GM18861 (cell line): ENCODE measurements around the gene ARID3B.
"Not testable (repeated sequence)": the region's sequence is repeated elsewhere in the genome, so short reads cannot be mapped to it uniquely, and the experiment has no call there.

ENCODE experiments used
- ATAC-seq: cut with Tn5 transposase; IDR thresholded peaks from one replicate; pipeline ENCODE4 v1.9.1; 2021; ENCODE audit not compliant: unreplicated experiment

The ARID3B gene

GRCh38 chr15:74535388-74536084, 5.5 kb upstream of the ARID3B start:
- ATAC-seq, result no peak

- ATAC-seq, result no peak
Measured at GRCh38 chr15:74537736-74538135, 3.3 kb upstream of the ARID3B start.

GRCh38 chr15:74539521-74539920, 1.5 kb upstream of the ARID3B start:
- ATAC-seq, result not testable (repeated sequence)

GRCh38 chr15:74540161-74540760, 759 bp upstream of the ARID3B start:
- peak; percentile 4 for ATAC-seq

- peak; percentile 39 for ATAC-seq
Measured at GRCh38 chr15:74541494-74542165, 610 bp downstream of the ARID3B start.

GRCh38 chr15:74542166-74543042, 1.4 kb downstream of the ARID3B start:
- ATAC-seq, result no peak

- ATAC-seq, result no peak
Measured at GRCh38 chr15:74543043-74543422, 2.0 kb downstream of the ARID3B start.

GRCh38 chr15:74543583-74543982, 2.6 kb downstream of the ARID3B start:
- no peak for ATAC-seq

- ATAC-seq, result no peak
Measured at GRCh38 chr15:74545086-74545485, 4.1 kb downstream of the ARID3B start.

GRCh38 chr15:74545776-74546656, 5.0 kb downstream of the ARID3B start:
- ATAC-seq, result peak; percentile 62

GRCh38 chr15:74547616-74548015, 6.6 kb downstream of the ARID3B start:
- ATAC-seq, result no peak

- ATAC-seq, result no peak
Measured at GRCh38 chr15:74548241-74548640, 7.2 kb downstream of the ARID3B start.

- ATAC-seq, result no peak
Measured at GRCh38 chr15:74549816-74550215, 8.8 kb downstream of the ARID3B start.

GRCh38 chr15:74551714-74552113, 10.7 kb downstream of the ARID3B start:
- ATAC-seq, result no peak

GRCh38 chr15:74552773-74553441, 11.9 kb downstream of the ARID3B start:
- ATAC-seq, result no peak

GRCh38 chr15:74555192-74555591, 14.2 kb downstream of the ARID3B start:
- ATAC-seq, result no peak

- ATAC-seq, result no peak
Measured at GRCh38 chr15:74558706-74559105, 17.7 kb downstream of the ARID3B start.

GRCh38 chr15:74563442-74563841, 22.4 kb downstream of the ARID3B start:
- no peak for ATAC-seq

GRCh38 chr15:74564182-74564581, 23.2 kb downstream of the ARID3B start:
- ATAC-seq, result no peak
